Esophagus squamous epithelium (tissue), 5 donors: ENCODE measurements around the gene CRADD. TPM values are rescaled to one million over a fixed set of nuclear protein-coding genes. Genes with fewer than 3 reads are reported as not detected.

ENCODE experiments used
- DNase-seq: peaks from one replicate; lab custom pipeline; 2025; lab: John Stamatoyannopoulos, UW
- H3K27ac ChIP-seq, 4 donors: fragments of 200-600 bp; sonication (generic); one replicate each; pipeline ENCODE4 v1.5.1; 2016 to 2019; ENCODE audit warnings: mild to moderate bottlenecking in 1 of 4
- H3K27me3 ChIP-seq, 4 donors: fragments of 200-600 bp; sonication (generic); 1 replicate in 3 of 4; 2 replicates in 1 of 4; pipeline versions ENCODE4 v1.5.1 to v1.6.0; 2017 to 2021; ENCODE audit warnings: antibody characterized with exemption in 1 of 4
- H3K36me3 ChIP-seq, 3 donors: fragments of 200-600 bp; sonication (generic); one replicate each; pipeline ENCODE4 v1.5.1; 2016 to 2019
- H3K4me1 ChIP-seq, 3 donors: fragments of 200-600 bp; sonication (generic); one replicate each; pipeline ENCODE4 v1.5.1; 2017 to 2019
- H3K4me3 ChIP-seq, 4 donors: fragments of 200-600 bp; sonication (generic); 1 replicate in 3 of 4; 2 replicates in 1 of 4; pipeline ENCODE4 v1.5.1; 2016 to 2019; ENCODE audit warnings: mild to moderate bottlenecking in 2 of 4, moderate library complexity in 1 of 4
- H3K9me3 ChIP-seq, 3 donors: fragments of 200-600 bp; sonication (generic); one replicate each; pipeline ENCODE4 v1.5.1; 2016 to 2019
- CTCF ChIP-seq, 6 experiments: fragments of 450-650 bp in 4 of 6; fragments of 200-600 bp in 2 of 6; sonication (generic) in 2 of 6; IDR thresholded peaks; one replicate each; pipeline ENCODE4 v1.5.1; 2016 to 2019; ENCODE audit warnings: antibody characterized with exemption in 6 of 6, mild to moderate bottlenecking in 4 of 6, moderate library complexity in 4 of 6
- POLR2A ChIP-seq, 4 donors: fragments of 450-650 bp; IDR thresholded peaks; one replicate each; pipeline ENCODE4 v1.6.1; 2017; ENCODE audit warnings: antibody characterized with exemption in 4 of 4, mild to moderate bottlenecking in 4 of 4, moderate library complexity in 3 of 4
- WGBS, 2 donors: methylation state at CpG; one replicate each; pipeline ENCODE4 v1.1.5; 2018; 5-methylcytosine and 5-hydroxymethylcytosine counted together
- intact Hi-C: fragments of 100-400 bp; cut with DNase I; formaldehyde crosslinking; loops from one replicate; pipeline ENCODE4 v1.15.0; 2022
- total RNA-seq, 4 donors: library from RNA; depleted of rRNA; stranded (reverse); fragments of >200 nt; gene quantifications; one replicate each; pipeline ENCODE4 v1.1.0, GENCODE V29; 2016
- donor health status: DM: yes; HTN: yes; CAD: no.

The CRADD gene
- total RNA-seq, 4 donors from 2014 or later = 20.2 to 22.9 (median 21.7) TPM

DNA sequence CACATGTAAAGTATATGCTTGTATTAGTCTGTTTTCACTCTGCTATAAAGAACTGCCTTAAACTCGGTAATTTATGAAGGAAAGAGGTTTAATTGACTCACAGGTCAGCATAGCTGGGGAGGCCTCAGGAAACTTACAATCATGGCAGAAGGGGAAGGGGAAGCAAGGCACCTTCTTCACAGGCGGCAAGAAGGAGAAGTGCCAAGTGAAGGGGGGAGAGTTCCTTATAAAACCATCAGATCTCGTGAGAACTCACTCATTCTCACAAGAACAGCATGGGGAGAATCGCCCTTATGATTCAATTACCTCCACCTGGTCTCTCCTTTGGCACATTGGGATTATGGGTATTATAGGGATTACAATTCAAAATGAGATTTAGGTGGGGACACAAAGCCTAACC is 241.7 kb downstream of the CRADD start:
- no peak overlapping the region for H3K4me3 ChIP-seq
- peaks cover 0 to 5% (median 0%) of the 10 kb centered on the region in 3 donors for H3K4me1 ChIP-seq
- no peaks in the 10 kb centered on the region for H3K36me3 ChIP-seq
- H3K27ac ChIP-seq = no peak overlapping the region
- TF ChIP-seq CTCF (IDR thresholded peaks at IDR 0.05) = no peak
- TF ChIP-seq POLR2A (IDR thresholded peaks at IDR 0.05) = no peak
- no peaks in the 10 kb centered on the region for H3K9me3 ChIP-seq
- no peaks in the 10 kb centered on the region for H3K27me3 ChIP-seq
- DNase-seq = no peak
- WGBS, 2 donors = 83 to 86% methylated on average over 4 of the region's 4 CpGs
- intact Hi-C loops = no loop called here

GRCh38 chr12:93921521-93921920 is 244.3 kb downstream of the CRADD start:
- Histone ChIP-seq H3K9me3 (peaks cover 0 to 8% (median 0%) of the 10 kb centered on the region in 3 donors), H3K4me1 (peaks cover 0 to 3% (median 0%) of the 10 kb centered on the region in 3 donors), H3K4me3 (no peak overlapping the region), H3K27ac (no peak overlapping the region), H3K27me3 (no peaks in the 10 kb centered on the region), H3K36me3 (no peaks in the 10 kb centered on the region)
- no peak for DNase-seq
- TF ChIP-seq CTCF (IDR thresholded peaks at IDR 0.05) (no peak), POLR2A (IDR thresholded peaks at IDR 0.05) (no peak)
- WGBS, 2 donors = 76 to 93% methylated on average over 3 of the region's 3 CpGs
- intact Hi-C loops = no loop called here

DNA sequence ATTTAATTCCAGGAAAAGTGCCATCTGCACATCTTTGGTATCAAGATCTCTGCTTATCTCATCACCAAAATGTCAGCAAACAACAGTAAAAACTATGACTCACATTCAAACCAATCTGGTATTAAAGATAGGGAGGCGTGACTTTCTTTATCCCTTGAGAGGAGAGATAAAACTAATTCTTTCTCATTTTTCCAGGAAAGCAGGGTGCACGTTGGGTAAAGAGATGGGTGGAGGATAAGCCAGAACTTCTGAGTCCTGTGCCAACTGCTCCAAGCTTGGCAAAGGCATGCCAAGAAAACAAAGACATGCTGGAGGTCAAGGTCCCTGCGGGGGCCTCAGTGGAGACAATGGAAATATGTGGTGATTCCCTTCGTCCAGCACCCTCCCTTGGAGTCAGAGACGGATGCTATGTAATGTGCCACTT is 245.4 kb downstream of the CRADD start:
- H3K4me3 ChIP-seq = no peak overlapping the region
- intact Hi-C loops = no loop called here
- TF ChIP-seq CTCF (IDR thresholded peaks at IDR 0.05) = no peak
- no peak for TF ChIP-seq POLR2A (IDR thresholded peaks at IDR 0.05)
- no peak for DNase-seq
- 60 to 68% methylated on average over 5 of the region's 5 CpGs for WGBS, 2 donors
- H3K9me3 ChIP-seq = peaks cover 0 to 8% (median 0%) of the 10 kb centered on the region in 3 donors
- H3K4me1 ChIP-seq = no peaks in the 10 kb centered on the region
- H3K27ac ChIP-seq = no peak overlapping the region
- H3K27me3 ChIP-seq = no peaks in the 10 kb centered on the region
- H3K36me3 ChIP-seq = no peaks in the 10 kb centered on the region

- no peaks in the 10 kb centered on the region for H3K36me3 ChIP-seq
- H3K27ac ChIP-seq = no peak overlapping the region
- H3K9me3 ChIP-seq = peaks cover 0 to 8% (median 0%) of the 10 kb centered on the region in 3 donors
- no peaks in the 10 kb centered on the region for H3K27me3 ChIP-seq
- no peak overlapping the region for H3K4me3 ChIP-seq
- intact Hi-C loops = no loop called here
- no peaks in the 10 kb centered on the region for H3K4me1 ChIP-seq
- no peak for TF ChIP-seq CTCF (IDR thresholded peaks at IDR 0.05)
- no peak for TF ChIP-seq POLR2A (IDR thresholded peaks at IDR 0.05)
- DNase-seq = no peak
These were observed 247.2 kb downstream of the CRADD start for GRCh38 chr12:93924367-93924766.

DNA sequence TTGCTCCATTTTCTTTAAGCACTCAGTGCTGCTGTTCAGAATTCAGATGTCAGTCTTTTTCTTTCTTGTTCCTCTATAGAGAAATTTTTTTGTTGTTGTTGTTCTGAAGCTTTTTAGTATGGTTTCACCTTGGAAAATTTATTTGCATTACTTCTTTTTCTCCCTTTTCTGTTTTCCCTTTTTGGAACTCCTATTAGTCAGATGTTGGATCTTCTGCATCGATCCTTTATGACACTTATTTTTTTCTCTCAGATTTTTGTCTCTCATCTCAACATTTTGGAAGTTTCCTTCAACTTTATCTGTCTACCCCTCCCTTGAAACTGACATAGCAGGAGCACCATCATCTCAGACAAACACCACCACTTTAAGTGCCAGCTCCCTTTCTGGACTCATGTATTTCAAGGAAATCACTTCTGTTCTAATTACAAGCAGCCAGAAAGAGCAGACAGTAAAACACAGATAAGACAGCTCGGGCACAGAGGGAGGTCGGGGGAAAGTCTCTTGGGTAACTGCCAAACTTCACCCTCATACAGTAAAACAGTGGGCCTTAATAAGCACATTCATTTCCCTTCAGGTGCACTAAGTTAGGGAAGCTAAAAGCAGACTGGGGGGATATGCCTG is 248.5 kb downstream of the CRADD start:
- Histone ChIP-seq H3K4me1 (no peaks in the 10 kb centered on the region), H3K9me3 (peaks cover 0 to 8% (median 0%) of the 10 kb centered on the region in 3 donors), H3K4me3 (no peak overlapping the region), H3K36me3 (no peaks in the 10 kb centered on the region), H3K27ac (no peak overlapping the region), H3K27me3 (no peaks in the 10 kb centered on the region)
- TF ChIP-seq CTCF (IDR thresholded peaks at IDR 0.05) (no peak), POLR2A (IDR thresholded peaks at IDR 0.05) (no peak)
- intact Hi-C loops = no loop called here
- DNase-seq = no peak
- 71 to 88% methylated on average over 2 to 3 of the region's 3 CpGs for WGBS, 2 donors
